ENCODE measurements around the gene MAMDC2.

GRCh38 chr9:70257991-70258691 lies 214.5 kb downstream of the MAMDC2 start:
- no peak for TF ChIP-seq CTCF (IDR thresholded peaks at IDR 0.05)
- TF ChIP-seq POLR2A (IDR thresholded peaks at IDR 0.05): no peak

Data from ovary (tissue), 3 donors.